ENCODE results near the gene FUBP3. TPM values are rescaled to one million over a fixed set of nuclear protein-coding genes. Genes with fewer than 3 reads are reported as not detected.

Gene FUBP3
- total RNA-seq, 1 experiment from 2014 or later = 49.1 TPM

DNA sequence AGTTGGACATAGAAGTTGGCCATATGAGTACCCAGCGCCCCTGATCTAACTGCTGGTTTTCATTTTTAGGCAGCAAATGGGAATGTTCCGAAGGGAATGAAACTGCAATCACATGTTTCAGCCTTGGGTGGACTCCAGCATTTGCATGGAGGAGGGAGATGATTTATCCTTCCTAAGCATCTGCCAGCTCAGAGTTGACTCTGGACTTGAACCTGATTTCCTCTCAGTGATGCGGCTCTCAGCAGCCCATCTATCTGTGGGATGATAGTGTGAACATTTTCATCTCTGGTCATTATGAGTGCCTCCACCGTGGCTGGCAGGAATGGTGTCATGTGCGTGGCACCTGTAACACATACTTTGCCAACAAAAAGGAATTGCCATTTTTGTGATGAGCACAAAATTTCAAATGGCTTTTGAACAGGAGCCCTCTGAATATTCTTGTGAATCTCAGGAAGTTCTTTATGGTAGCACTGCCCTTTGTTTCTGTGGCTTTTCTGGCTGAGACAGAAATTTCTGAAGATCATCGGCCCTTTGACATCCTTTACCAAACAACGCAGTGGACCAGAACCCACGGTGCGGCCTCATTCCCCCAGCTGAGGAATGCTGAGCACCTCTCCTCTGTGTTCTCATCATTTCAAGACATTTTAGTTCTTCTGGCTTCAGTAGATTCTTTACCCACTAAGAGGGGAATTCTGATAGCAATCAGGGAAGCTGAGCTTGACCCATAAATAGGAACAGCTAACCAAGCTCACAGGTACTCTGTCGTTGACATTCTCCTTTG, 28.5 kb downstream of the FUBP3 start:
- DNase-seq (ENCODE audit: low read depth) = peak; percentile 4

DNA sequence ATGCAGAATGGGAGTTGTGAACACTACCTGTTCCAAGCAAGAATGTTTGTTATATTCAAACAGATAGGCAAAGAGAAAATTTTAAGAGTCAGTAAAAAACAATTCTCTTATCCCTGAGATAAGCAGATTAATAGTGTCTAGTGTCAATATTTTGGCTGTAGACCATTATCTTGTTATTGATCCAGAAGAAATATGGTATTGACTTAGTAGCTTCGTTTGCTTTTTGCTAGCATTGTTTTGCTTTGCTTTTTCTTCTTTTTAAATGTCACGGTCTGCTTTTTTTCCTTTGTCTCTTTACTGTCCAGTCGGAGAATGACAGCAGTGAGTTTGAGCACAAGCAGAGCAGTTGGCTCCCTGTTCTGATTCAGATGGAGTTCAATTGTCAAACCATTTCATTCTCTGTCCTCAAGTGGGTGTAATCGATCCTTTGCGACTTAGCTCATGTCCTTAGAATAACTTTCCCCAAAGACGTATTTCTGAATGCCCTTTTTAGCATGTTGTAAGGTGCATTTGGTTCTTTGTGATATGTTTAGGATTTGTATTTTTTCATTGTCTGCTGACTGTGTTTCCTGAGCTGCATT, 29.3 kb downstream of the FUBP3 start:
- DNase-seq (ENCODE audit: low read depth) = no peak

DNA sequence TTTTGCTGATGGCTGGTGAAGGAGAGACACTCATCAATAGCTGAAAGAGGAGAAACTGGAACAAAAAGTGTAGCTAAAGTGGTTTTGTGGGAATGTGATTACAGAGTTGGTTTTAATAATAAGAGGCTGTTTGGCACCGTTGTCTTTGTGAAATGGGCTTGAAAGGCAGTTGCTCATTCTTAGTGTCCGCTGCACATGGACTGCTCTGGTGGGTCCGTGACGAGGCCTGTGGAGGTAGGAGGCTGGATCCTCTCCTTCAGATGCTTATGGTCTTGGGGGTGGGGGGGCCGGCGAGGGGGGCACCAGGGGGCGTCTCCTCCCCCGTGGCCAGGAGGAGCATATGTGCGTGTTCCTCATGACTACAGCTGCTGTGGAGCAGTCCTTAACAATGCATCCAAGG, 29.8 kb downstream of the FUBP3 start:
- DNase-seq (ENCODE audit: low read depth) = no peak

DNA sequence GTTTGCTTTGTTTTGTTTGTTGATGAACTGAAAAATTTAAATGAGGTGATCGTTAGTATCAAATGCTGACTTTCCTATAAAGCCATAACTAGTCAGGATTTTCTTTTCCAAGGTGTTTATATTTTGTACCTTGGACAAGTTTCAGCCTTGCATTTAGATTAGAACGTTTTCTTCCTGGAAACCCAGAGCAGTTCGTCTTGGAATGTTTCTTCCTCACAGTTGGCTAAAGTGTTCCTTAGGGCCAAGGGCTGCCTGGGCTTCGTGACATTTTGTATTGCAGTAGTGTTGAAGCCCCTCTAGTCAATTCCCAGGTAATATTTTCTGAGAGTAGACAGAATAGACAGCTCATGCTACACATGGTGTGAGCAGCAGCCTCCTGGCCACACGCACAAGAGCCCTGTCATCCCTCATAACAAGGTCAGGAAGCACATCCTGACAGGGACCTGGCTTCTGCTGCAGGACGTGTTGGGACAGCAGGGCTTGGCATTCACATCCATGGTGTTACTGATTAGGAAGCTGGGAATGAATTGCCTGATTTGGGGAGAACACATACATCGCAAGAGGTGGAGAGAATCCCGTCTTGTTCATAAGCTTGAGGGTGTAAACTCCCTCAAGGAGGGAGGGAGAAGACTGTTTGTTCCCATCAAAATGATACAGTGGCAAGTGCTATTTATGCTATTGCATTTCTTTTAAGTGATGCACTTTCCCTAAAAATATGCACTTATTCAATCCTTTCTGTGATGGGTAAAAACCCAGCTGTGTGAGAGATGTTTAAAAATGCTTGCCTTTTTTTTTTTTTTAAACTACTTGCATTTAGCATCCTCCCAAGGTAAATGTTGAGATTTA, 31.7 kb downstream of the FUBP3 start:
- no peak for DNase-seq (ENCODE audit: low read depth)

DNA sequence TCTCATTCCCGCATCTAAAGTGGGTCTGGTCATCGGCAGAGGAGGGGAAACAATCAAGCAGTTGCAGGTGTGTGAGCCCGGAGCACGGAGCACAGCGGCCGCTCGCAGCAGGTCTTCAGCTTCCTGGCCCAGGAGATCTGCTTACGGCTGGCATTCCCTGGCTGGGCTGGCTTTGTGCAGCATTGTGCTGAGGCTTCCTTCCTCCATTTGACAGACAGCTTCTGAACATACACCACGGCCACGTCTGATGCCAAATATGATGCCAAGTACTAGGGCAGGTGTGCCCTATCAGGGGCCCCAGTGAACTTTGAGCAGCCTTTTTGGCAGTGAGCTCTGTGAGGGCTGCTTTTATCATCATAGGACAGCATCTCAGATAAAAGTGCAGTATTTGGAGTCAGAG, 37.1 kb downstream of the FUBP3 start:
- DNase-seq (ENCODE audit: low read depth) = no peak

DNA sequence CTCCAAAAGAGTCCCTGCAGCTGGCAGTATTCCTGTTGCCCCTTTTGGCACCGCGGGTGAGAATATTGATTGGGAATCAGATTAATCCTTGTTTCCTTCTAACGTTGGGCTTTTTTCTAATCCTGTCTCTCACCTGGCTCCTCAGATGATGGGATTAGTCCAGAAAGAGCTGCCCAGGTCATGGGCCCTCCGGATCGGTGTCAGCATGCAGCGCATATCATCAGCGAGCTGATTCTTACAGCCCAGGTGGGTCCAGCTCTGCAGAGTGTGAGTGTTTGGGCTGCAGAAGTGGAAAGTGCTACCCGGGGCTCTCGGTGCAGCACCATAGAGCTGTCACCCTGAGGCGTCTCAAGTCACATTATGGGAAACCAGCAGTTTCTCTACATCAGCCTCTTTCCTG, 44.1 kb downstream of the FUBP3 start:
- no peak for DNase-seq (ENCODE audit: low read depth)

DNA sequence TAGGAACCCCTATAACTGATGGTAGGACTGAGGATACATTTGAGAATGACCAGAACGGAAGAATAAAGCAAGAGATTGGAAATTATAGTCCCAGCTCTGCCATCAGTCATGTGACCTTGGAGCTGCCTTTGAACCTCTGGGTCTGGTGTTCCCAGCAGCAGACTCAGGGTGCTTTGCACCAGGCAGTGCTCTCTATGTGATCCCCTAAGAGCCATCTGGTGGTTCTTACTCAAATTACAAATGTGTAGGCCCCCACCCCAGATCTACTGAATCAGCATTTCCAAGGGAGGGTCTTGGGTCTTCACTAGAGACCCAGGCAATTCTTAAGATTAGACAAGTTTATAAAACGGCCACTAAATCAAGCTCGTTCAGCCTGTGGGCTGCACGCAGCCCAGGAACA, 44.8 kb downstream of the FUBP3 start:
- no peak for DNase-seq (ENCODE audit: low read depth)

DNA sequence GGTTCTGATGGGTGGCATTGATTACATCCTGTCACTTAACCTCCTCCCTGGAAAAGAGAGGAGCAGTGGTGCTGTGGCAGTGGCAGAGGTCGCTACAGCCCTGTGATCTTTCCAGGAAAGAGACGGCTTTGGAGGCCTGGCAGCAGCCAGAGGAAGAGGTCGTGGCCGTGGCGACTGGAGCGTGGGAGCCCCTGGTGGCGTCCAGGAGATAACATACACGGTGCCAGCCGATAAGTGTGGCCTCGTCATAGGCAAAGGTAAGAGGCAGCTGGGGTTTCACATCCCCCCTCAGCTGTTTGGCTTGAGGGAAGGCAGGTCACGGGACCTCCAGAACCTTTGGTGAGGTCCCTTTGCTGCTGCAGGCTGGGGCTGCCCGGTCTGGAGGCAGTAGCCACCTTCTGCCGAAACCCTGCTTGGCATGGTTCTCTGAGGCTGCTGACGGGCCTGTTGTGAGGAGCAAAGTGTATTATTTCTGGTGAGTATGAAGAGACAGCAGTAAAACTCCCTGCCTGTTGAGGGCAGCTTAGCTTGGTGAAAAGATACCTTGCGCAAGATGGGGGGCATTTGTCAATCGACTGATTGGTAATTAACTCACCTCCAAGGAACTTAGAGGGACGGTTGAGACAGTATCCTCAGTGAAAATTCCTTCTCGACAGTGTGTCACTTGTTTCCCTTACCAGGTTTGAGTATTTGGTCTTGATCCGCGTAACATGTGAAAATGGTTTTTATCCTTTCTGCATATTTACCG, 47.0 kb downstream of the FUBP3 start:
- no peak for DNase-seq (ENCODE audit: low read depth)

DNA sequence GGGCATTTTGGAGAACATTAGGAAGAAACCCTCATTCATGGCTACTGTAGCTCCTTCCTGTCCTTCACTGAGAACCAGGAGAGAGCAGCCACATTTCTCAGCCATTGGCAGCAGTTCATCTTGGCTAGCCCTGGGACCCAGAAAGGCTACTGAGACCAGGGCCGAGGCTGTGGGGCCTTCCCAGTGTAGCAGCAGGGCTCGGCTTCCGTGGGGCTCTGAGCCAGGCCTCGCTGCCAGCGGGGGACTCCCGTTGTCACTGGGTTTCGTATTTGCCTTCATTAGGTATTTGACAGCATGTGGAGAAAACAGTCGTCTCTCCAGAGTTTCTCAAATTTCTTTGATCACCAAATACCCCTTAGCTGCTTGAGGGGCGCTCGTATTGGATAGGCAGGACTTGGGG, 47.7 kb downstream of the FUBP3 start:
- DNase-seq (ENCODE audit: low read depth) = no peak

DNA sequence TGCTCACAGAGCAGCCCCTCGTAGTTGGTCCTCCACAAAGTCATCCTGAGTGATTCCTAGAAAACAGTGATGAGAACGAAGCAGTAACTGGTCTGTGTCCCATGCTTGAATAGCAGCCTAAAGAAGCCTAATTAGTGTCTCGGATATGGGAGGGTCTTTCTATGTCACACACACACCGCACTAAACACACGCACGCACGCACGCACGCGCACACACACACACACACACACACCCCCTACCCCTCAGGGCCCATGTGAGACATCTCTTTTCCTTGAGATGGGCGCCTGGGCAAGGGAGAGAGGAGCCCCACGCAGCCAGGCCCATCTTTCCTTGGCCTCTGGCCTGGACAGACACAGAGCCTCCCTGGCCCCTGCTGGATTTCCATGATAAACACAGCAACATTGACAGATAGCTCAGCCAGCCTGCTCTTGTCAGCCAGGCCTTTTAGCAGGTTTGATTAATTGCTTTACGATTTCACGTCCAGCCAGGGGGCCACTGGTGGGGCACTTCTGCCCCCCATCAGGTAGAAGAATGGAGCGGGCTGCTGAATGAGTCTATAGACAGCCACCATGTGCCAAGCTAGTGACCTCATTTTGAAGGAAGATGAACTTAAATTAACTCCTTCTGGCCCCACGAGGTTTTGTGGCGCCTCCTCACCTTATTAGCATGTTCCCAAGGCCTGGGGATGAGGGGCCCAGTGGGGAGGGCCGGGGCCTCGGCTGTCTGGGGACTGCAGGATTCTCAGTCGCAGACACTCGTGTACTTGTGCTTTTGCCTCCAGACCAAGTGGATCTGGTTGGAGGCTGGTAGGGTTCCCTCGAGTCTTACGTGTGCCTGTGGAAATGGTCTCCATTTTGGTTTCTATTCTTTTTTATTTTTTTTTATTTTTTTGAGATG, 48.8 kb downstream of the FUBP3 start:
- DNase-seq (ENCODE audit: low read depth) = no peak

DNA sequence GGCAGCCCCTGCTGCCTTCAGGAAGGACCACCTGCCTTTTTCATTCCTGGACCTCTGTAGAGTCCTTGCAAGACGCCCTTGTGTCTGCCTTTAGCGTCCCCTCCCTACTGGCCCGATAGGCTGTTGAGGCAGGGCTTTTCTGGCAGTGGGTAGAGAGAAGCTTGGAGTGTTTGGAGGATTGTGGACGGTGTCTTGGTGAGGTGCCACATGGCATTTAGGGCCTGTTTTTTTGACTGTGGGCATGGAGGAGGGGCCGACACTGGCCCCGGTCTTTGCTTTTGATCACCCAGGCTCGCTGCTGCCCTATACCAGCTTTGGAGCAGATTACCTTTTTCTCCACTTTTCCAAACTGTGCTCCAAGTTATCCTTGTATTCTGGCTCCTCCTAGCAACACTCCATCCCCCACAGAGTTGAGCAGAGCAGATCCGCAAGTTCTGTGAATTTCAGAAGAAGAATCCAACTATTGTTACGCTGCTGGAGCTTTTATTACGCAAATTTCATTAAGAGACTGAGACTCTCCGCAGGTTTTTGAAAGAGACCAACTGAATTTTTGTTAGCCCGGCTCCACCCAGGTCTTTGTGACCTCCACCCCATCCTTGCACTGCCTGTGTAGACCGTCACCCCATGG, 50.2 kb downstream of the FUBP3 start:
- DNase-seq (ENCODE audit: low read depth) = no peak

DNA sequence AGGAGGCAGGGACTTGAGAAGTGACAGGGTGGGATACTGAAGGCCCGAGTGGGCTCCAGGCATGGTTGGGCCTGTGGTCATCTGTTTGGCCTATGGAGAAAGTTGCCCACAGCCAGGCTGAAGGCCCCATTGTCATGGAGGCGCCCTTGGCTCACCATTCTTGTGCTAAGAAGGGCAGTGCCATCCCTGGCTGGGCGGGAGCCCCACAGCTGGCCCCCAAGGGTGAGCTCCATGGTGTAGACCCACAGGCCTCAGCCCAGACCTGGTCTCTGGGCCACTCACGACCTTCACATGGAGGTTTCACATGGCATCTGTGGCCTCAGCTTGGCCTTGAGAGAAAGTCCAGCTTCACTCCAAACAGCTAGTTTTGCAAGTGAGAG, 50.7 kb downstream of the FUBP3 start:
- DNase-seq (ENCODE audit: low read depth) = no peak

DNA sequence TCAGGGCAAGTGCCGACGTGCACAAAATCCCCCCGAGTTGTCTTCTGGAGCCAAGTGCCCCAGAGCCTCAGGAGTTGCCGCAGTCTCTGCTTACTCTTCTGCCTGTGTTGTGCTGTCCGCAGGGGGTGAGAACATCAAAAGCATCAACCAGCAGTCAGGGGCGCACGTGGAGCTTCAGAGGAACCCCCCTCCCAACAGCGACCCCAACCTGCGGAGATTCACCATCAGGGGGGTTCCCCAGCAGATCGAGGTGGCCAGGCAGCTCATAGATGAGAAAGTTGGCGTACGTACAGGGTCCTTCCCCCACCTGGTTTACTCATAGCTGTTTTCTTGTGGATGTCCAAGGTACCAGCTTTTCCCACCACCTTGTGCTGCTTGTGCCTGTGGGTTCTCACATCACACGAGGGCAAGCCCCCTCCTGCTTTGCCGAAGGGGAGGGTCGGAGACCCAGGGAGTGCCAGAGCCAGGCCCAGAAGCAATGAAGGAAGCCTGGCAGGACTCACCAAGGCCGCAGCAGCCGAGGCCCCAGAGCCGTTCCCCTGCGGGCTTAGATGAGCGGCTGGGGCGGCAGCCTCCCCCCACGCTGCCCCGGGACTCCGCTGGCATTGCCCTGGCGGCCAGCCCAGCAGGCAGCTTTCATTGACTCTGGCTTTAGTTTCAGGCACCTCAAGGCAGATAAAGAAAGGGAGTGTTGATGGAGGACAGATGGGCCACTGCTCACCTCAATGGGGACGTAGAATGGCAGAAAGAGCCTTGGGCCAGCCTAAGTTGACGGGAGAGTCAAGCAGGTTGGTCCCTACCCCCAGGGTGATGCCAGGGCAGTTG, 51.3 kb downstream of the FUBP3 start:
- DNase-seq (ENCODE audit: low read depth) = no peak

DNA sequence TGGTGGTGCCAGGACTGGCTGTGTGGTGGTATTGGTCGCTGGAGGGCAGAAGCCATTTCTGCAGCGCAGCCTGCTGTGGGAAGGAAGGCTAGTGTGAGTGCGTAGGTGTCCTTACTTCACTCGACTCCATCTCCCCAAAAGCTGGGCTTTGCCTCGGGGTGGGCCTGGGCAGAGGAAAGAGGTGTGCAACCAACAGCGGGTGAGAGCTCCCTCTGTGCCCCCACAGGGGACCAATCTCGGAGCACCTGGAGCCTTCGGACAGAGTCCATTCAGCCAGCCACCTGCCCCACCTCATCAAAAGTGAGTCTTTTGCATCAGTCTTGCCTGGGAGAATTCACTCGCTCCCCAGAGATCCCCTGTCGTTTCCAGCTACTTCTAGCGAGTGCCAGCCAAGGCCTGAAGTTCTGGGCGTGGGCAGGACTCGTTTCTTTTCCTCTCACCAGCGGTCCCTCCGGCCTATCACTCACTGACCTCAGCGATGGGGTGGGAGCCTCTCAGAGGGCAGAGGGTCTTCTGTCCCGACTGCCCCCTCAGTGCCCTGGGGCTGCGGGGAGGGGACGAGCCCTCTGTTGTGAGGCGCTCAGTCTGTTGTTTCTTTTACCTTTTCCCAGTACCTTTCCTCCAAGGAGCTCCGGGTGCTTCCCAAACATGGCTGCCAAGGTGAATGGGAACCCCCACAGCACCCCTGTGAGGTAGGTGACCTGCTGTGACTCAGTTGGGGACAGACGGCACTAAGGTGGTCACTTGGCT, 52.1 kb downstream of the FUBP3 start:
- no peak for DNase-seq (ENCODE audit: low read depth)

DNA sequence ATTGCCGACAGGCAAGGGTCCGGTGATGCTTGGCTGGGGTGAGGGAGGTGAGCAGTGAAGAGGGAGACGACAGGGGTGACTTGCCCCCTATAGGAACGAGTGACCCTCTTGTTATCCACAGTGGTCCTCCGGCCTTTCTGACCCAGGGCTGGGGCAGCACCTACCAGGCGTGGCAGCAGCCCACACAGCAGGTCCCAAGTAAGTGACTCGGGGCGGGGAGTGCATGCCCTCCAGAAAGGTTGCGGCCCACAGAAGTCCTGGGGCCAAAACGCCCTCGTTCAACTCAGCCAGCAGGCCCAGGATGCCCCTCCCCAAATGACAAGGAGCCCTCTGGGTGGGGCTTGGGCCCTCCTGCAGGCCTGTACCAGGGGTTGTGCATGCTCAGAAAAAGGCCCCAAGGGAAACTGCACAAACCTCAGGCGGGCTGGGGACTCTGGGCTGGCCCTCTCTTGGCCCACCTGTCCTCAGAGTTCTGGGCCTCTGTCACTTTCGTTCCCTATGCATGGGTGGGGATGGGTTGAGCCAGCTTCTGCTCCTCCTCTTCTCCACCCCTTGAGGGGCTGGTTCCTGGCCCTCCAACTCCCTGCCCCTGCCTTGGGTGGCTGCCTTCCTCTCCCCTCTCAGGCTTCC, 52.8 kb downstream of the FUBP3 start:
- DNase-seq (ENCODE audit: low read depth) = no peak

DNA sequence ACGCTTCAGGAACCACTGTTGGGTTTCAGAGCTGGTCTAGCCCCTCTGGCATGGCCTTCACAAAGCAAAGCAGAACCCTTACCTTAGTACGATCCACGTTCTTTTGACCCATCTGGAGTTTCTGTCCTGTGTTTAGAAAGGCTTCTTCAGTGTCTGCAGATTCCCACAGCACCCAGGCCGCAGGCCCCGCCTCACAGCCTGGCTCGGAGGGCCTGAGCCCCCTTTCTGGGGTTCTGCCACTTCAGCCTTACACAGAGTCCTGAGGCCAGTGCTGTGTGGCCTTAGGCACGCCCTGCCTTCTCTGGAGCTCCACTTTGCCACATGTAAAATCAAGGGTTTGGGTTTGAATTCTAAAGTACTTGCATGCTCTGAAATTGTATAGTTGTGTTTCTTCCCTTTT, 53.5 kb downstream of the FUBP3 start:
- DNase-seq (ENCODE audit: low read depth) = no peak

DNA sequence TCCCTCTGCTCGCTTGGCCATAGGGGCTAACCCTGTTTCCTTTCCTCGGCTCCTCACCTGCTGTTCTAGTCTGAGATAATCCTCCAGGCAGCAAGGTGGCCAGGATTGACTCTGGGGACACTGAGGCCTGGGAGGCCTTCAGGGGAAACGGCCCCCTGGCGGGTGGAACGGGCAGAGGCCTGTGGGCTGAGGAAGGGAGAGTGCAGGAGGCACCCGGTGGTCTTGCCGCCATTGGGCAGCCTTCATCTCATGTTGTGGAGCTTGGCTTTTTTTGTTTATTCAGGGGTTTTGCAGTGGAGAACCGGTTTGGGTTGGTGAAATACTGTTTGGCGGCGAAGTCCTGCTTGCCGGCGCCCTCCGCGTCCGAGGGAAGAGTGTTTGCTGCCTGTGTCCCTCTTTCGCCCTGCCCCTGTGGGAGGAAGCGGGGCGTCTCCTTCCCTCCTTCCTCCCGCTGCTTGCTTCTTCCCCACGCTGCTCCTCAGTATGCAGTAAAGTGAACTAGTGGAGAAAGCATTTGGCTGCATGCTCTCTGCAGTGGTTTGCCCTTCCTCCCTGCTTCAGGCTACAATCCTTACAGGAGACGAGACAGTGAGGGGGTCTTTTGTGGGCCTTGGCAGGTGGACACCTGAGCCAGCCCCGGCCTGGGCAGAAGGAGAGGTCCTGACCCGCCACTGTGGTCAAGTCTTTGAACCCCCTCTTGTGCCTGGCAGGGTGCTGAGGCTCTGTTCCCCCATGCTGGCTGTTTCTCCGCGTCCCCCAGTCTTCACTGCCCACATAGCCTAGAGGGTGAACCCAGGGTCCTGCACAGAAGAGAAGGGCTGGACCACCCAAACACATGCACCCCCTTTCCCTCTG, 54.2 kb downstream of the FUBP3 start:
- no peak for DNase-seq (ENCODE audit: low read depth)
